ENCODE results near the gene LRRK1. TPM values are rescaled to one million over a fixed set of nuclear protein-coding genes. Genes with fewer than 3 reads are reported as not detected.

The LRRK1 gene
- polyA plus RNA-seq, 2 of the 4 experiments (the other 2 are of a cell fraction): 12.2 to 17.7 TPM

DNA sequence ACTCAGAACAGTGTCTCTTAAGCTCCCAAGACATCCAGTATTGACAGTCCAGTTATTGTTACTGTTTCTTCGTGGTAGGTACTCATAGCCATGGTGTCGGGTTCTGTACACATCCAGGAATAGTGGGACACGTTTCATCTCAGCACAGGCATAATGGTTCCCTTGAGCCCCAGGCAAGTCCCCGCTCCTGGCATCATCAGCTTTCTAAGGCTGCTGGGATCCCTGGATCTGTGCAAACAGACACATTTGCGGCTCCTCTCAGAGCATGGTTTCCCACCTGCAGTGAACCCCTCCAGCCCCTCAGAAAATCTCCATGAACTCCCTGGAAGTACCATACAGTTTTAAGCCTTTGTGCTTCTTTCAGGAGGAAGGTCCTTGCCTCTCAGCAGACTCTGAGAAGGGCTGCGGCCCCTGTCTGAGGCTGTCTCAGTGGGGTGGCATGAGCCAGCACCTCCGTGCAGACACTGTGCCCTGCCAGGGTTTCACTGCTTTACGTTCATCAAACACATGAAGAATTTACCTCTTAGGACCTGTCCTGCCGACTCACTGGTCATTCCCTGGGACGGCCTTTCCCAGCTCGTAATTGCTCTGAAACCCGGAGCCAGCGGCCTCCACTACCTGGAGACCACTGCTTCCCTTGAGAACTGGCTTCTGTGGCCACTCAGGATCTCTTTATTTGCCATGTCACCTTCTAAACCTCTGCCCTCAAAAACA is 124.9 kb downstream of the LRRK1 start:
- CTCF ChIA-PET: no interaction called here
- DNase-seq (ENCODE audit: low read depth in 1 of 2, low spot score in 1 of 2): no peak
- Histone ChIP-seq H3K27ac (no peak overlapping the region), H3K4me3 (no peak overlapping the region), H3K4me1 (no peaks in the 10 kb centered on the region), H3K9me3 (no peaks in the 10 kb centered on the region), H3K4me2 (no peak overlapping the region)
- ATAC-seq: no peak
- POLR2A ChIA-PET: no interaction called here
- FAIRE-seq: no peak
- 91% methylated on average over 13 of the region's 13 CpGs for WGBS (ENCODE audit: missing lambda C conversion rate)
- TF ChIP-seq EP300 (IDR thresholded peaks at IDR 0.05) (no peak), MAZ (IDR thresholded peaks at IDR 0.05; ENCODE audit: borderline replicate concordance, low read depth, low read length) (no peak), ATOH8 (CRISPR knock-in tag; IDR thresholded peaks at IDR 0.05; ENCODE audit: low read depth) (no peak), CTCF (IDR thresholded peaks at IDR 0.05) (no peak), ZFP36 (IDR thresholded peaks at IDR 0.05; ENCODE audit: borderline replicate concordance, partially characterized antibody) (no peak), RCOR1 (IDR thresholded peaks at IDR 0.05; ENCODE audit: low read depth, low read length) (no peak), NFE2L2 (conservative IDR thresholded peaks at IDR 0.05; ENCODE audit: low read length) (no peak), SREBF2 (IDR thresholded peaks at IDR 0.05) (no peak), RFX5 (IDR thresholded peaks at IDR 0.05) (no peak), GATA3 (IDR thresholded peaks at IDR 0.05; ENCODE audit: borderline replicate concordance) (no peak)

DNA sequence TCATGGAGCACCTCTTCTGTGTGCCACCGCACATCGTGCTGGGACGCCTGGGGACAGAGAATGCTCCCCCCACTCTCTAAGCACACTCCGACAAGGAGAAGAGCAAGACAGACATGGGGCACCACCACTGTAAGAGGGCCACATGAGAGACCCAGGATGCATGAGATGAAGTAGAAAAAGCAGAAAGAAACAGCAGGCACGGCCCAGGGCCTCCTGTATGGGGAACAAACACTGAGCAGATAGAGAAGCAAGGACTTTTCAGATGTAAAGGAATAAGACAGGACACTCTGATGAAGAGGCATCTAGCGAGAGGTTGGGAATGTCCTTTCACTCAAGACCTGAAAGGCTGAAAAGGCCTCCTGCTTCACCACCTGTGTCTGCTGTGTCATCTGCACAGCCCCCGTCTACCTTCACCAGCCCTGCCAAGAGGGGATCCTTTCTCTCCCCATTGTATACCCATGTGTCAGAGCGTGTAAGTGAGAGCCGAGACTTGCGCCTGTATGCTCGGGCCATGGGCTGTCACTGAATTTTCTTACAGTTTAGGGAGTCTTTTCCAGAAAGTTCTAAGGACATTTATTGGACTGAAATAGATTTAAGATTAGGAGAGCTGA is 125.6 kb downstream of the LRRK1 start:
- no peaks in the 10 kb centered on the region for H3K4me1 ChIP-seq
- WGBS (ENCODE audit: missing lambda C conversion rate): 85% methylated on average over 11 of the region's 11 CpGs
- FAIRE-seq: no peak
- ChIA-PET CTCF (interaction anchor here (0.9 kb wide), 2 partner anchors 36 to 214 kb away, joined by 3 read pairs; no protein-coding TSS in a partner anchor), POLR2A (no interaction called here)
- H3K27ac ChIP-seq: no peak overlapping the region
- no peak for ATAC-seq
- H3K4me2 ChIP-seq: no peak overlapping the region
- H3K4me3 ChIP-seq: no peak overlapping the region
- DNase-seq (ENCODE audit: low read depth in 1 of 2, low spot score in 1 of 2): no peak
- H3K9me3 ChIP-seq: no peaks in the 10 kb centered on the region
- no peak for TF ChIP-seq ATOH8 (CRISPR knock-in tag; IDR thresholded peaks at IDR 0.05; ENCODE audit: low read depth)
- TF ChIP-seq, protein P1, sequence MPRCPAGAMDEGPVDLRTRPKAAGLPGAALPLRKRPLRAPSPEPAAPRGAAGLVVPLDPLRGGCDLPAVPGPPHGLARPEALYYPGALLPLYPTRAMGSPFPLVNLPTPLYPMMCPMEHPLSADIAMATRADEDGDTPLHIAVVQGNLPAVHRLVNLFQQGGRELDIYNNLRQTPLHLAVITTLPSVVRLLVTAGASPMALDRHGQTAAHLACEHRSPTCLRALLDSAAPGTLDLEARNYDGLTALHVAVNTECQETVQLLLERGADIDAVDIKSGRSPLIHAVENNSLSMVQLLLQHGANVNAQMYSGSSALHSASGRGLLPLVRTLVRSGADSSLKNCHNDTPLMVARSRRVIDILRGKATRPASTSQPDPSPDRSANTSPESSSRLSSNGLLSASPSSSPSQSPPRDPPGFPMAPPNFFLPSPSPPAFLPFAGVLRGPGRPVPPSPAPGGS (IDR thresholded peaks at IDR 0.05): no peak
- TF ChIP-seq, protein P2, sequence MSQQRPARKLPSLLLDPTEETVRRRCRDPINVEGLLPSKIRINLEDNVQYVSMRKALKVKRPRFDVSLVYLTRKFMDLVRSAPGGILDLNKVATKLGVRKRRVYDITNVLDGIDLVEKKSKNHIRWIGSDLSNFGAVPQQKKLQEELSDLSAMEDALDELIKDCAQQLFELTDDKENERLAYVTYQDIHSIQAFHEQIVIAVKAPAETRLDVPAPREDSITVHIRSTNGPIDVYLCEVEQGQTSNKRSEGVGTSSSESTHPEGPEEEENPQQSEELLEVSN (IDR thresholded peaks at IDR 0.05; ENCODE audit: borderline replicate concordance, low read depth): no peak
- TF ChIP-seq ESRRA (IDR thresholded peaks at IDR 0.05; ENCODE audit: borderline replicate concordance, low read length): no peak
- TF ChIP-seq CBX8 (IDR thresholded peaks at IDR 0.05): no peak
- TF ChIP-seq, protein P3, sequence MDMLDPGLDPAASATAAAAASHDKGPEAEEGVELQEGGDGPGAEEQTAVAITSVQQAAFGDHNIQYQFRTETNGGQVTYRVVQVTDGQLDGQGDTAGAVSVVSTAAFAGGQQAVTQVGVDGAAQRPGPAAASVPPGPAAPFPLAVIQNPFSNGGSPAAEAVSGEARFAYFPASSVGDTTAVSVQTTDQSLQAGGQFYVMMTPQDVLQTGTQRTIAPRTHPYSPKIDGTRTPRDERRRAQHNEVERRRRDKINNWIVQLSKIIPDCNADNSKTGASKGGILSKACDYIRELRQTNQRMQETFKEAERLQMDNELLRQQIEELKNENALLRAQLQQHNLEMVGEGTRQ (IDR thresholded peaks at IDR 0.05): no peak
- TF ChIP-seq, protein P4, sequence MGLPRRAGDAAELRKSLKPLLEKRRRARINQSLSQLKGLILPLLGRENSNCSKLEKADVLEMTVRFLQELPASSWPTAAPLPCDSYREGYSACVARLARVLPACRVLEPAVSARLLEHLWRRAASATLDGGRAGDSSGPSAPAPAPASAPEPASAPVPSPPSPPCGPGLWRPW (IDR thresholded peaks at IDR 0.05): no peak
- TF ChIP-seq FOSB (CRISPR knock-in tag; IDR thresholded peaks at IDR 0.05): no peak
- TF ChIP-seq NPAS2 (CRISPR knock-in tag; IDR thresholded peaks at IDR 0.05; ENCODE audit: borderline replicate concordance): no peak
- TF ChIP-seq, protein P5, sequence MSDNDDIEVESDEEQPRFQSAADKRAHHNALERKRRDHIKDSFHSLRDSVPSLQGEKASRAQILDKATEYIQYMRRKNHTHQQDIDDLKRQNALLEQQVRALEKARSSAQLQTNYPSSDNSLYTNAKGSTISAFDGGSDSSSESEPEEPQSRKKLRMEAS (IDR thresholded peaks at IDR 0.05): no peak
- no peak for TF ChIP-seq SREBF2 (IDR thresholded peaks at IDR 0.05)
- no peak for TF ChIP-seq CHD2 (IDR thresholded peaks at IDR 0.05; ENCODE audit: low read length, partially characterized antibody)
- TF ChIP-seq HOXA7 (CRISPR knock-in tag; IDR thresholded peaks at IDR 0.05): no peak
- no peak for TF ChIP-seq KDM5A (IDR thresholded peaks at IDR 0.05)
- no peak for TF ChIP-seq MAFK (IDR thresholded peaks at IDR 0.05; ENCODE audit: partially characterized antibody)
- no peak for TF ChIP-seq SMC3 (IDR thresholded peaks at IDR 0.05)
- no peak for TF ChIP-seq HOXB13 (CRISPR knock-in tag; IDR thresholded peaks at IDR 0.05; ENCODE audit: low read depth)
- TF ChIP-seq, protein P6, sequence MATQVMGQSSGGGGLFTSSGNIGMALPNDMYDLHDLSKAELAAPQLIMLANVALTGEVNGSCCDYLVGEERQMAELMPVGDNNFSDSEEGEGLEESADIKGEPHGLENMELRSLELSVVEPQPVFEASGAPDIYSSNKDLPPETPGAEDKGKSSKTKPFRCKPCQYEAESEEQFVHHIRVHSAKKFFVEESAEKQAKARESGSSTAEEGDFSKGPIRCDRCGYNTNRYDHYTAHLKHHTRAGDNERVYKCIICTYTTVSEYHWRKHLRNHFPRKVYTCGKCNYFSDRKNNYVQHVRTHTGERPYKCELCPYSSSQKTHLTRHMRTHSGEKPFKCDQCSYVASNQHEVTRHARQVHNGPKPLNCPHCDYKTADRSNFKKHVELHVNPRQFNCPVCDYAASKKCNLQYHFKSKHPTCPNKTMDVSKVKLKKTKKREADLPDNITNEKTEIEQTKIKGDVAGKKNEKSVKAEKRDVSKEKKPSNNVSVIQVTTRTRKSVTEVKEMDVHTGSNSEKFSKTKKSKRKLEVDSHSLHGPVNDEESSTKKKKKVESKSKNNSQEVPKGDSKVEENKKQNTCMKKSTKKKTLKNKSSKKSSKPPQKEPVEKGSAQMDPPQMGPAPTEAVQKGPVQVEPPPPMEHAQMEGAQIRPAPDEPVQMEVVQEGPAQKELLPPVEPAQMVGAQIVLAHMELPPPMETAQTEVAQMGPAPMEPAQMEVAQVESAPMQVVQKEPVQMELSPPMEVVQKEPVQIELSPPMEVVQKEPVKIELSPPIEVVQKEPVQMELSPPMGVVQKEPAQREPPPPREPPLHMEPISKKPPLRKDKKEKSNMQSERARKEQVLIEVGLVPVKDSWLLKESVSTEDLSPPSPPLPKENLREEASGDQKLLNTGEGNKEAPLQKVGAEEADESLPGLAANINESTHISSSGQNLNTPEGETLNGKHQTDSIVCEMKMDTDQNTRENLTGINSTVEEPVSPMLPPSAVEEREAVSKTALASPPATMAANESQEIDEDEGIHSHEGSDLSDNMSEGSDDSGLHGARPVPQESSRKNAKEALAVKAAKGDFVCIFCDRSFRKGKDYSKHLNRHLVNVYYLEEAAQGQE (IDR thresholded peaks at IDR 0.05): no peak

All from A549 (cell line).